GM06990 (cell line): ENCODE results near the gene RARS2.

Experiments used
- DNase-seq: peaks from one replicate; pipeline ENCODE4 v3.0.0-alpha.2; 2011; ENCODE audit not compliant: insufficient read length; ENCODE audit errors: extremely low read depth
- H3K27me3 ChIP-seq: replicated peaks from 2 replicates; pipeline ENCODE4 v1.6.0; 2011; ENCODE audit warnings: low read length; ENCODE audit not compliant: control insufficient read depth, insufficient read depth
- H3K36me3 ChIP-seq: 2 replicates; pipeline ENCODE4 v1.5.1; 2011; ENCODE audit warnings: low read length; ENCODE audit not compliant: control insufficient read depth, insufficient read depth
- H3K4me3 ChIP-seq: replicated peaks from 2 replicates; pipeline ENCODE4 v1.5.1; 2011; ENCODE audit warnings: low read depth, mild to moderate bottlenecking, control low read depth, low read length
- TF ChIP-seq, protein P1 (sequence below): IDR thresholded peaks from 2 replicates; pipeline ENCODE4 v1.5.1; 2011; ENCODE audit warnings: low read length, control low read depth, mild to moderate bottlenecking, inconsistent platforms; ENCODE audit not compliant: insufficient read depth, poor library complexity, severe bottlenecking

RARS2 gene

DNA sequence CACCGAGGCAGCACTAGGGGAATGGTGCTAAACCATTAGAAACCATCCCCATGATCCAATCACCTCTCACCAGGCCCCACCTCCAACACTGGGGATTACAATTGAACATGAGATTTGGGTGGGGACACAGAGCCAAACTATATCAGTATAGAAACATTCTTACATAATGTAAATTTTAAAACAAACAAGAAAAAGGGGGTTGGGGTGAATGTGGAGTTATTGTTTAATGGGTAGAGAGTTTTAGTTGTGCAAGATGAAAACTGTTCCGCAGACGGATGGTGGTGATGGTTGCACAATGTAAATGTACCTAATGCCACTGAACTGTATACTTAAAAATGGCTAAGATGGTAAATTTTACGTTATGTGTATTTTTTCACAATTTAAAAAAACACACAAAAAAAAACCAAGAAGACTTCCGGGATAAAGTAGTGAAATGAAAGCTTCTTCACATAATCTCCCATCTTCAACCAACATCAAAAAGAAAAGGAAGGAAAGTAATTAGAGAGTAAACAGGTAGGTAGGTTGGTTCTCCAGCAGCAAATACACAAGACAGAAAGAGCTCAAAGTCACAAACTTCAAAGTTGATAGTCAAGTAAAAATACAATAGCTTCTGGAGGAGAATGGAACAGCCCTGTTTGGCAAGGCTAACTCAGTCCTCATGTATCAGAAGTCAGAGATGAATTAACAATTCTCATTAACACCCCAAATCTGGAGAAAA lies 16.3 kb downstream of the RARS2 start:
- no peak for DNase-seq
- Histone ChIP-seq H3K27me3 (no peaks in the 10 kb centered on the region), H3K36me3 (no peaks in the 10 kb centered on the region; the same call in 1 of the 2 replicates), H3K4me3 (no peak overlapping the region)
- TF ChIP-seq, protein P1, sequence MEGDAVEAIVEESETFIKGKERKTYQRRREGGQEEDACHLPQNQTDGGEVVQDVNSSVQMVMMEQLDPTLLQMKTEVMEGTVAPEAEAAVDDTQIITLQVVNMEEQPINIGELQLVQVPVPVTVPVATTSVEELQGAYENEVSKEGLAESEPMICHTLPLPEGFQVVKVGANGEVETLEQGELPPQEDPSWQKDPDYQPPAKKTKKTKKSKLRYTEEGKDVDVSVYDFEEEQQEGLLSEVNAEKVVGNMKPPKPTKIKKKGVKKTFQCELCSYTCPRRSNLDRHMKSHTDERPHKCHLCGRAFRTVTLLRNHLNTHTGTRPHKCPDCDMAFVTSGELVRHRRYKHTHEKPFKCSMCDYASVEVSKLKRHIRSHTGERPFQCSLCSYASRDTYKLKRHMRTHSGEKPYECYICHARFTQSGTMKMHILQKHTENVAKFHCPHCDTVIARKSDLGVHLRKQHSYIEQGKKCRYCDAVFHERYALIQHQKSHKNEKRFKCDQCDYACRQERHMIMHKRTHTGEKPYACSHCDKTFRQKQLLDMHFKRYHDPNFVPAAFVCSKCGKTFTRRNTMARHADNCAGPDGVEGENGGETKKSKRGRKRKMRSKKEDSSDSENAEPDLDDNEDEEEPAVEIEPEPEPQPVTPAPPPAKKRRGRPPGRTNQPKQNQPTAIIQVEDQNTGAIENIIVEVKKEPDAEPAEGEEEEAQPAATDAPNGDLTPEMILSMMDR, result no peak

DNA sequence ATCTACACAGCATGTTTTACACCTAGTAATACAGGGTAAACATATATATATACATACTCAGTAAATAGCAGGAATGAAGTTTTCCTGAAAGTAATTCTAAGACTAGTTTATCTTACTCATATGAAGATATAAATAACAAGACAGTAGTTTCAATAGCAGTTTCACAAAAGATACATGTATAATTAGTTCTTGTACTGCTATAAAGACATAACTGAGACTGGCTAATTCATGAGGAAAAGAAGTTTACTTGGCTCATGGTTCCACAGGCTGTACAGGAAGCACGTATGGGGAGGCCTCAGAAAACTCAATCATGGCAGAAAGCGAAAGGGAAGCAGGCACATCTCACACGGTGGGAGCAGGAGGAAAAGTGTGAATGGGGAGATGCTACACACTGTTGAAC lies 16.9 kb downstream of the RARS2 start:
- Histone ChIP-seq H3K36me3 (peaks cover 2% of the 10 kb centered on the region; the same call in 1 of the 2 replicates), H3K4me3 (no peak overlapping the region; the same call in 1 of the 2 replicates), H3K27me3 (no peaks in the 10 kb centered on the region)
- TF ChIP-seq, protein P1, result no peak
- DNase-seq, result peak; percentile 10

DNA sequence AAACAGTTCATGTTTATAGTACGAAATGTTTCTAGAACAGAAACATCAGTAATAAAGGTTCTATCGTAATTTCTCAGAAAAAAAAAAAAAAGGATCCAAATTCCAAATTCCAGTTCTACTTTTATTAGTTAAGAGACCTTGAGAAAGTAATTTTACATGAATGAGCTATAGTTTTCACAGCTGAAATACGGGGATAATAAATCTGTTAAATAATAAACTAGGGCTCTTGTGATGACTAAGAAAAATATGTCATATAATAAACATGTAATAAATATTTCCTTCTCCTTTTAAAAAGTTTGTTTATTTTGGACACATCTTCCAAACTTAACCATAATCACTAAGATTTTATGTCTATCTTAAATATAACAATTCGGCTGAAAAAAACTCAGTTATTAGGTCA lies 17.8 kb downstream of the RARS2 start:
- DNase-seq, result no peak
- Histone ChIP-seq H3K27me3 (no peaks in the 10 kb centered on the region), H3K36me3 (peaks cover 2% of the 10 kb centered on the region; the same call in 1 of the 2 replicates), H3K4me3 (no peak overlapping the region)
- TF ChIP-seq, protein P1, result no peak

DNA sequence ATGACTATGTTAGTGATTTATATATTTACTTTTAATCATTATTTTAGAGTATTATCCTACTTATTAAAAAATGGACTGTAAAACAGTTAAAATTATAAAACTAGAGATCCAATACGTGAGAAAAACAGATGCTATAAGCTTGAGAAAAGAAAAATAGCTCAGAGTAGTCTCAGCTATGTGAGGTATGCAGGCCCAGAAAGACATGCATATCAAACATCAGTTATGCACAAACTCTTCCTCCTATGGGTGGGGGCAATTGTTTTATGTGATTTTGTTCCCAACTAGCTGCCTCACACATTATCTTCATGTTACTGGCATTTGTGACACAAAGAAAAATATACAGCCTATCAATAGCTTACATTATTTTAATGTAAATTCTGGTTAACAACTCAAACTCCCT lies 28.8 kb downstream of the RARS2 start:
- TF ChIP-seq, protein P1, result no peak
- no peak for DNase-seq
- Histone ChIP-seq H3K27me3 (no peaks in the 10 kb centered on the region), H3K36me3 (peaks cover 2% of the 10 kb centered on the region), H3K4me3 (no peak overlapping the region)

DNA sequence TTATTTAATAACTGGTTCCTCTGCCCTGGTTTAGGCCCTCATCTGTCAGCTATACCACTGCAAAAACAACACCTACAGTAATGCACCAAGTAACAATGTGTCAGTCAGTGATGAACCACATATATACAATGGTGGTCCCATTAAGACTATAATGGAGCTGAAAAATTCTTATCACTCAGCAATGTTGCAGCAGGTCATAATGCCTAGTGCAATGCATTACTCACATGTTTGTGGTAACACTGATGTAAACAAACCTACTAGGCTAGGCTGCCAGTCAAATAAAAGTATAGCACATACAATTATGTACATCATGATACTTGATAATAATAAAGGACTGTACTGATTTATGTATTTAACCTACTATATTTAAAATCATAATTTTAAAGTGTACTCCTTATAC lies 31.3 kb downstream of the RARS2 start:
- no peak for DNase-seq
- TF ChIP-seq, protein P1, result no peak
- no peak overlapping the region for H3K4me3 ChIP-seq
- H3K27me3 ChIP-seq, result no peaks in the 10 kb centered on the region
- peaks cover 2% of the 10 kb centered on the region for H3K36me3 ChIP-seq
